T-helper 2 cell treated with Interferon-gamma antibody and Interleukin-4, amounts not matched to agents 5 μg/mL and 100 μg/mL, for 36 hours (primary cell): ENCODE results near the gene DCLRE1A.
"Not testable (repeated sequence)": the region's sequence is repeated elsewhere in the genome, so short reads cannot be mapped to it uniquely, and the experiment has no call there.

Experiments
- DNase-seq: peaks from one replicate; pipeline ENCODE4 v3.0.0; 2021; ENCODE audit warnings: low spot score
- H3K27ac Mint-ChIP-seq: one replicate; pipeline ENCODE4 v1.8.0; 2021; ENCODE audit warnings: mild to moderate bottlenecking, mixed read lengths
- H3K27me3 Mint-ChIP-seq: one replicate; pipeline ENCODE4 v1.8.0; 2021; ENCODE audit warnings: low read depth, mixed read lengths
- H3K36me3 Mint-ChIP-seq: one replicate; pipeline ENCODE4 v1.8.0; 2021; ENCODE audit warnings: low read depth, mixed read lengths
- H3K4me1 Mint-ChIP-seq: one replicate; pipeline ENCODE4 v1.8.0; 2021; ENCODE audit warnings: low read depth, mixed read lengths
- H3K4me3 Mint-ChIP-seq: one replicate; pipeline ENCODE4 v1.8.0; 2022; ENCODE audit warnings: mild to moderate bottlenecking, moderate library complexity, mixed read lengths
- H3K9me3 Mint-ChIP-seq: one replicate; pipeline ENCODE4 v1.8.0; 2021; ENCODE audit warnings: mixed read lengths

Gene DCLRE1A

DNA sequence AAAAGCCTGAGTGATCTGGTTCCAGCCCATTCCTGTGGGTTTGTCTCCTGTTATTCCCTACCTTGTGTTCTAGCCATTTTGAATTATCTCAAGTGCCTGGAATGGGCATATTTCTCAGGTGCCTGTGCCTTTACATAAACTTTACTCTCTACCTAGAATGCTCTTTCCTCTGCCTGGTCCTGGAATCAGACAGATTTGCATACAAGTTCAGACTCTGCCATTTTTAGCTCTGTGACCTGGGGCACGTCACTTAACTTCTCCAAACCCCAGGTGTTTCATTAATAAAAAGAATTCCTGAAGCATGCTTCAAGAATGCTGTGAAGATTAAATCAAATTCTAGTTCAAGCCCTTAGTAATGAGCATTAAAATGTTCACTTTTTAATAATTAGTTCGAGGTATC is 7.8 kb downstream of the DCLRE1A start:
- Mint-ChIP-seq H3K27me3 (no peaks in the 10 kb centered on the region), H3K36me3 (peaks cover 49% of the 10 kb centered on the region), H3K4me1 (peaks cover 26% of the 10 kb centered on the region), H3K27ac (no peak overlapping the region), H3K4me3 (no peak overlapping the region), H3K9me3 (no peaks in the 10 kb centered on the region)
- DNase-seq, result no peak

DNA sequence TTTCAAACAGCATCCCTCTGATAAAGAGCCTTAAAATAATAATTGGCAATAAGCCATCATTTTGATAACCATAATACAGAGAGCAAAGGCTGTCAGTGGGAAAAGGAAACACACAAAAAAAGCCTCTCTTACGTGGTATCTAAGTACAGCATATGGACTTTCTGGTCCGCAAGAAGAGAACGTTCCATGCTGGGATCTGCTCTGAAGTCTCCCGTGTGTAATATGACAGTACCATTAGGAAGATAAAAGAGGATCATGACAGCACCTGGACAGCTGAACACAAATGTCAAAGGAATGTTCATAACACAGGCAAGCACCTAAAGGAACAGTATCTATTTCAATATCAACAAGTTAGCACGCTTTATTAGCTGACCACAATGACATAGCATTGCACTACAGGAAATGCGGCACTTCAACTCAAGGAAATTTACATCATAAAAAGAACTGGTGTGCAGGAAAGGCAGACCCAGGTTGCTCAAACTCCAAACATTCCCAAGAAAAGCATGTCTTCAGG is 9.9 kb downstream of the DCLRE1A start:
- H3K27ac Mint-ChIP-seq, result no peak overlapping the region

DNA sequence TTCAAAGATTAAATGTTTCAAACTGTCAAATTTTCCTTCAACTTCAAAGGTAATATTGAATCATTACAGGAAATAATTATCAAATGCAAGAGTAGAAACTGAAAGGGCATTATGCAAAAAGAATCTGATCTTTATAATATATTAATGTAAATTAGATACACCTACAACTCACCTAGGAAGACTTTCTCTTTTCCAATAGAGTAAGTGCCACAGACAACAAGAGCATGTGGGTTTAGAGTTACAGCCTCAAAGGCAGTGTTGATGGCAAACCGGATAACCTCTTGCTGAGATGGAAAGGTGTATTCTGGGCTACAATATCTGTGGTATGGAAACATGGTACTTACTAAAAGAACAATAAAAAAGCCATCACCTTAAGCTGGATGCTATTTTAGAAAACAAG is 11.7 kb downstream of the DCLRE1A start:
- peaks cover 7% of the 10 kb centered on the region for H3K4me1 Mint-ChIP-seq
- H3K36me3 Mint-ChIP-seq, result peaks cover 39% of the 10 kb centered on the region
- no peaks in the 10 kb centered on the region for H3K27me3 Mint-ChIP-seq
- no peak for DNase-seq
- H3K4me3 Mint-ChIP-seq, result no peak overlapping the region
- H3K27ac Mint-ChIP-seq, result no peak overlapping the region
- H3K9me3 Mint-ChIP-seq, result no peaks in the 10 kb centered on the region

More for the DNA sequence above, 9.9 kb downstream of the DCLRE1A start:
- Mint-ChIP-seq H3K36me3 (peaks cover 47% of the 10 kb centered on the region), H3K27me3 (no peaks in the 10 kb centered on the region), H3K4me3 (no peak overlapping the region), H3K4me1 (peaks cover 15% of the 10 kb centered on the region), H3K9me3 (no peaks in the 10 kb centered on the region)
- no peak for DNase-seq

DNA sequence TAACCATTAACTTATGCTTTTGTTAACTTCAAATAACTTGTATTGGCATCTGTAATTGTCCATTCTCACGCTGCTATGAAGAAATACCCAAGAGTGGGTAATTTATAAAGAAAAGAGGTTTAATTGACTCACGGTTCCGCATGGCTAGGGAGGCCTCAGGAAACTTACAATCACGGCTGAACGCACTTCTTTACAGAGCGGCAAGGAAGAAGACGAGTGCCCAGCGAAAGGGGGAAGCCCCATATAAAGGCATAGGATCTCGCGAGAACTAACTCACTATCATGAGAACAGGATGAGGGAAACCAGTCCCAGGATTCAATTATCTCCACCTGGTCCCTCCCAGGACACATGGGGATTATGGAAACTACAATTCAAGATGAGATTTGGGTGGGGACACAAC is 25.3 kb downstream of the DCLRE1A start:
- H3K27ac Mint-ChIP-seq, H3K9me3 Mint-ChIP-seq, DNase-seq, H3K4me3 Mint-ChIP-seq, H3K4me1 Mint-ChIP-seq, H3K36me3 Mint-ChIP-seq: not testable (repeated sequence)
- peaks cover 33% of the 10 kb centered on the region for H3K27me3 Mint-ChIP-seq

DNA sequence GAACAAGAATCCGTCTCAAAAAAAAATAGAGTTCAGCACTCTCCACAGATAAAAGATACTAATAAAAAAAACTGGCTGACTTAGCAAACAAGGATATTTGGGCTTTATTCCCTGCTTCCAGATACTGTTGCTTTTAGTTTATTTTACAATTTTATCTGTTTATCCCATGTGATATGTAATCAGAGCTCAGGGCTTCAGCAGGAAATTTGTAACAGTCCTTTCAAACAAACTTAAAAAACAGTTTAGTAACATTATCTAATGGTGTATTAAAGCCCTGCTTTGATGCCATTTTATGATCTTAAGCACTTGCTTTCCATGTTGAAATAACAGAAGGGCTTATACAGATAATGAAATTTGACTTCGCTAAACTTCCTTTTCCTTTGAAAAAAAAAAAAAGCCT is 28.1 kb downstream of the DCLRE1A start:
- Mint-ChIP-seq H3K4me1 (no peaks in the 10 kb centered on the region), H3K36me3 (no peaks in the 10 kb centered on the region), H3K27me3 (peaks cover 25% of the 10 kb centered on the region), H3K4me3 (no peak overlapping the region), H3K27ac (no peak overlapping the region), H3K9me3 (no peaks in the 10 kb centered on the region)
- no peak for DNase-seq

DNA sequence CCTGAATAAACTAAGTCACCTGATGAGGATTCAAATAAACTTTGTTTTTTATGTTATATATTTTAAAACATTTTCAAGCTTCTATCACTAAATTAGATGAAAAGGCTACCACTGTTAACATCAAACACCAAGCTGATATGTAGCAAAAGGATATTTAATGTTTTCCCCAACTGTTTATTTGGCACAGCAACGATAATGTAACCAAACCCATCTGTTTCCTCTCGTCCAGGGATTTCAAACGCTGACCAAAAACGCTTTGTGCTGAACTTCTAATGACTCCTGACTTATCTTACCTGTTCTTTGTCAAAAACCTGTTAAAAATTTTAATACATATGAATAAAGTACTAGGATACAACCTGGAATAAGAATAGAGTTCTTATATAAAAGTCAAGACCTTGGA is 30.5 kb downstream of the DCLRE1A start:
- Mint-ChIP-seq H3K9me3 (no peaks in the 10 kb centered on the region), H3K36me3 (no peaks in the 10 kb centered on the region), H3K4me1 (no peaks in the 10 kb centered on the region)

DNA sequence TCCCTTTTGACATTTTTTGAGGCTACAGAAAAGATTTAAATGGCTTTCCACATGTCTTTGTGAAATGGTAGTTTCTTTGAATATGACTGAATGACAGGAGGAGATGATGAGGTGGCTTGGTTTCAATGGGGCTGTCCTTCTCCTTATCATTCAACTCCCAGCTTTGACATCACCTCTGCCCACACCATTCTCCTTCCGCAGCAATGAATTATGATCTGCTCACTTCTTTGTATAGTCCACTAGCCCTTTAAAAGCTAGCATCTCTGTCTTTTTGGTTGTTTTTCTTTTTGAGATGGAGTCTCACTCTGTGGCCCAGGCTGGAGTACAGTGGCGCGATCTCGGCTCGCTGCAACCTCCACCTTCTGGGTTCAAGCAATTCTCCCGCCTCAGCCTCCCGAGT is 31.7 kb downstream of the DCLRE1A start:
- H3K27me3 Mint-ChIP-seq, result peaks cover 13% of the 10 kb centered on the region
- H3K36me3 Mint-ChIP-seq, result no peaks in the 10 kb centered on the region
- H3K4me3 Mint-ChIP-seq, result no peak overlapping the region
- H3K9me3 Mint-ChIP-seq, result no peaks in the 10 kb centered on the region
- H3K4me1 Mint-ChIP-seq, result no peaks in the 10 kb centered on the region
- H3K27ac Mint-ChIP-seq, result no peak overlapping the region
- no peak for DNase-seq

More for the DNA sequence above, 30.5 kb downstream of the DCLRE1A start:
- peaks cover 19% of the 10 kb centered on the region for H3K27me3 Mint-ChIP-seq
- no peak for DNase-seq
- H3K27ac Mint-ChIP-seq, result no peak overlapping the region
- H3K4me3 Mint-ChIP-seq, result no peak overlapping the region

DNA sequence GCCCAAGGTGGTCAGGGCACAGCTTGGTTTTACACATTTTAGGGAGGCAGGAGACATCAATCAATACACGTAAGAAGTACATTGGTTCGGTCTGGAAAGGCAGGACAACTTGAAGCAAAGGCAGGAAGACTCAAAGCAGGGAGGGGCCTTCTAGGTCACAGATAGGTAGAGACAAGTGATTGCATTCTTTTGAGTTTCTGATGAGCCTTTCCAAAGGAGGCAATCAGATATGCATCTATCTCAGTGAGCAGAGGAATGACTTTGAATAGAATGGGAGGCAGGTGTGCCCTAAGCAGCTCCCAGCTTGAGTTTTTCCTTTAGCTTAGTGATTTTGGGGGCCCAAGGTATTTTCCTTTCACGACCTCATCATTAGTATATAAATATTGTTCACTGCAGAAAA is 32.6 kb downstream of the DCLRE1A start:
- H3K4me1 Mint-ChIP-seq, H3K27ac Mint-ChIP-seq, H3K36me3 Mint-ChIP-seq, H3K27me3 Mint-ChIP-seq, DNase-seq, H3K9me3 Mint-ChIP-seq, H3K4me3 Mint-ChIP-seq: not testable (repeated sequence)

DNA sequence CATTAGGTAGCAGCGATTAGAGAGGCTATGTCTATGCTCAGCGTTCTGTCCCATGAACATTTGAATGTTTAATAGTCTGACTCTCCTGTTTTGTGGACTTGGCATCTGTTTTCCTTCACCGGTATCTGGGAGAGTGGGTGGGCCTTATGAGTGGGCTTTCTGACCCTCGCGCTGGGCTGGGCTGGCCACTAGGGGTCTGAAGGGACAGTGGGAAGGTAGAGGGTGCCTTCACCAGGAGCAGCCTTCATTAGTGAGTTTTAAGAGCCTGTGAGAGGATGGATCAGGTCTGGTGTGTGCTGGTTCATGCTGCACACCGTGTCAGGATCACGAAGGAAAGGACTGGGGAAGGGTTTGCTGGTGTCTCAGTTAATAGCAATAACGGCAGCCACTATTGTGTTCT is 33.4 kb downstream of the DCLRE1A start:
- Mint-ChIP-seq H3K4me3 (no peak overlapping the region), H3K27ac (no peak overlapping the region), H3K4me1 (no peaks in the 10 kb centered on the region), H3K27me3 (peaks cover 6% of the 10 kb centered on the region), H3K36me3 (no peaks in the 10 kb centered on the region), H3K9me3 (no peaks in the 10 kb centered on the region)
- DNase-seq, result no peak

DNA sequence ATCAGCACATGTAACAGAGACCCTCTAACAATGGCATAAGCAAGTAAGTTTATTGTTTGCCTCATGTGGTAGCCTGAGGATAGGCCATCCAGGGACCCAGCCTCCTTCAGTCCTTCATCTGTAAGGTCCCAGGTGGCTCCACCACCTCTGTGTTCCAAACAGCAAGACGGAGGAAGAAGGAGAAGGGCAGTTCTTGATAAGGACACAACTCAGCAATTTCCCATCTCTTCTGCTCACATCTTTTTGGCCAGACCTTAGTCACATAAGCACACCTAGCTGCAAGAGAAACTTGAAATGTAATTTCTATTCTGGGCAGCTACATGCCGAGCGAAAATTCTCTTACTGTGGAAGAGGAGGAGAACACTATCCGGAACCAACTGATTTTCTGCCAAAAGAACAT is 33.9 kb downstream of the DCLRE1A start:
- no peak overlapping the region for H3K27ac Mint-ChIP-seq
- H3K4me1 Mint-ChIP-seq, result no peaks in the 10 kb centered on the region
- no peaks in the 10 kb centered on the region for H3K36me3 Mint-ChIP-seq
- H3K4me3 Mint-ChIP-seq, result no peak overlapping the region
- no peaks in the 10 kb centered on the region for H3K9me3 Mint-ChIP-seq
- H3K27me3 Mint-ChIP-seq, result peaks cover 6% of the 10 kb centered on the region
- DNase-seq, result no peak

DNA sequence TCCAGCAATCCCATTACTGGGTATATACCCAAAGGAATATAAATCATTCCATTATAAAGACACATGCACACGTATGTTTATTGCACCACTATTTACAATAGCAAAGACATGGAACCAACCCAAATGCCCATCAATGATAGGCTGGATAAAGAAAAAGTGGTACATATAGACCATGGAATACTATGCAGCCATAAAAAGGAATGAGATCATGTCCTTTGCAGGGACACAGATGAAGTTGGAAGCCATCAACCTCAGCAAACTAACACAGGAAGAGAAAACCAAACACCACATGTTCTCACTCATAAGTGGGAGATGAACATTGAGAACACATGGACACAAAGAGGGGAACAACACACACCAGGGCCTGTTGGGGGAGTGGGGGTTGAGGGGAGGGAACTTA is 39.2 kb downstream of the DCLRE1A start:
- not testable (repeated sequence) for H3K27ac Mint-ChIP-seq, H3K36me3 Mint-ChIP-seq, DNase-seq, H3K9me3 Mint-ChIP-seq, H3K4me1 Mint-ChIP-seq, H3K4me3 Mint-ChIP-seq
- peaks cover 35% of the 10 kb centered on the region for H3K27me3 Mint-ChIP-seq

DNA sequence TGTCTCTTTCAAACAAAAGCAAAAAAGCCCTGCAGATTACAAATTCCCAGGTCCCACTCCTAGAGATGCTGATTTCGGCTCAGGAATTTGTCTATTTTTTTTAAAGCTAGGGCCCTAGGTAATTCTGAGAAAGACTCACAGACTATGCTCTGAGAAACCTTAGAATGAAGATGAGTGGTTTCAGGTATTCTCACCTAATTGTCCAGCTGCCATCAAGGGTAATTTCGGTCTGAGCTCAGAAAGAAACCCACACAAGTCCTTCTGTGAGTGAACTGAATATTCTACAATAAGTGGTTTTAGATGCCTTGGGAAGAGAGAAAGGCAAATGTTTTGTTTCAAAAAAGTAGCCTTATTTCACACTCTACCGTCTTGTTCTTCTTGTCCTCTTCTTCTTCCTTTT is 45.7 kb downstream of the DCLRE1A start:
- Mint-ChIP-seq H3K27me3 (peaks cover 53% of the 10 kb centered on the region), H3K4me3 (no peak overlapping the region), H3K4me1 (no peaks in the 10 kb centered on the region), H3K9me3 (no peaks in the 10 kb centered on the region), H3K36me3 (no peaks in the 10 kb centered on the region), H3K27ac (no peak overlapping the region)
- DNase-seq, result no peak

DNA sequence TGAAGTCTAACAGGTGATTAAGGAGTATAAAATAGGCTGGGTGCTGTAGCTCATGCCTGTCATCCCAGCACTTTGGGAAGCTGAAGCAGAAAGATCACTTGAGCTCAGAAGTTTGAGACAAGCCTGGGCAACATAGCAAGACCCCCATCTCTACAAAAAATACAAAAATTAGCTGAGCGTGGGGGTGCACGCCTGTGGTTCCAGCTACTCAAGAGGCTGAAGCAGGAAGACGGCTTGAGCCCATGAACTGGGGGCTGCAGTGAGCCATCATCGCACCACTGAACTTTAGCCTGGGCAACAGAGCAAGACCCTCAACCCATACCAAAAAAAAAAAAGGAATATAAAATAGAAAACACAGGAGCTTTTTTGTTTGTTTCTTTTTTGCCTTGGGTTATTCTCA is 47.4 kb downstream of the DCLRE1A start:
- H3K9me3 Mint-ChIP-seq, result no peaks in the 10 kb centered on the region

DNA sequence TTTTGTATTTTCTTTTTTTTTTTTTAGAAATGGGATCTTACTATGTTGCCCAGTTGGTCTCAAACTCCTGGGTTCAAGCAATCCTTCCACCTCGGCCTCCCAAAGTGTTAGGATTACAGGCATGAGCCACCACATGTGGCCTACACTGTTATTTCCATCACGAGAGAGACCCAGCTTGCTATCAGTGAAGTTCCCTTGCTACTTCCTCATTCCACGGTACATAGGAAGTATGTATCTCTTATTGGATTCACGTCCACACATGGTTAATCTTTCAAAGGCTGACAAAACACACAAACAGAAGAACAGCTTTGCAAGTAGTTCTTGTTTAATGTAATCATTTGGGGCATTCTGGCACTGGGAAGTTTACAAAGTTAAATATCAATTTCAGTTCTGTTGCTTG is 50.9 kb downstream of the DCLRE1A start:
- no peaks in the 10 kb centered on the region for H3K9me3 Mint-ChIP-seq
- H3K4me1 Mint-ChIP-seq, result peaks cover 4% of the 10 kb centered on the region
- no peaks in the 10 kb centered on the region for H3K36me3 Mint-ChIP-seq
- H3K27ac Mint-ChIP-seq, result no peak overlapping the region
- H3K27me3 Mint-ChIP-seq, result peaks cover 45% of the 10 kb centered on the region
- H3K4me3 Mint-ChIP-seq, result no peak overlapping the region
- no peak for DNase-seq

More for the DNA sequence above, 47.4 kb downstream of the DCLRE1A start:
- no peaks in the 10 kb centered on the region for H3K36me3 Mint-ChIP-seq
- H3K4me3 Mint-ChIP-seq, result no peak overlapping the region
- no peak for DNase-seq
- H3K27me3 Mint-ChIP-seq, result peaks cover 45% of the 10 kb centered on the region
- no peaks in the 10 kb centered on the region for H3K4me1 Mint-ChIP-seq
- H3K27ac Mint-ChIP-seq, result no peak overlapping the region

DNA sequence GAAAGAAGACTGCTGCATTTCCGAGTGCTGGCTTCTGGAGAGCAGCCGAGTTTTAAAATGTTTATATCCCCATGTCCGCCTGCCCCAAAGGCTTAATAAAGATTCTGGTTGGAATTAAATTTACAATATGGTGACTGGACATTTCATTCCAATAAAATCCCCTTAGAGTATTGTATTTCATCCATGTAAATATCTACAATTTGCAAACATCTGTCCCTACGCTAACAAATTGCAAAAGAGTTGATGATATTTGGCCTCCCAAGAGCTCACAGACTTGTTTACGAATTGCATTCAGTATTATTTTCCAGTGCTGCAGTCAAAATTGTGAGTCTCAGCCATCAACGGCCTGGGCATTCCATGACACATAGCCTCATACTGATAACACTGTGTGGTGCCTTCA is 52.3 kb downstream of the DCLRE1A start:
- Mint-ChIP-seq H3K27me3 (peaks cover 47% of the 10 kb centered on the region), H3K36me3 (no peaks in the 10 kb centered on the region)

More for the DNA sequence above, 52.3 kb downstream of the DCLRE1A start:
- no peak overlapping the region for H3K27ac Mint-ChIP-seq
- no peak for DNase-seq
- H3K4me1 Mint-ChIP-seq, result peaks cover 4% of the 10 kb centered on the region
- H3K4me3 Mint-ChIP-seq, result no peak overlapping the region
- H3K9me3 Mint-ChIP-seq, result no peaks in the 10 kb centered on the region
